DMS114 treated with DMSO at 0.1 percent for 48 hours (cell line): ENCODE measurements around the gene TANGO2.

Source experiments
- DNase-seq: peaks from one replicate; lab custom pipeline; 2025; ENCODE audit not compliant: unreplicated experiment; lab: John Stamatoyannopoulos, UW

The TANGO2 gene

GRCh38 chr22:20024650-20025397 is 3.9 kb downstream of the TANGO2 start:
- no peak for DNase-seq

GRCh38 chr22:20025401-20026203 is 4.7 kb downstream of the TANGO2 start:
- no peak for DNase-seq

- DNase-seq, result no peak
Measured at GRCh38 chr22:20026204-20026908, 5.4 kb downstream of the TANGO2 start.

GRCh38 chr22:20026996-20027601 is 6.2 kb downstream of the TANGO2 start:
- DNase-seq, result no peak

GRCh38 chr22:20027966-20028854 is 7.3 kb downstream of the TANGO2 start:
- DNase-seq, result no peak

GRCh38 chr22:20028855-20029549 is 8.1 kb downstream of the TANGO2 start:
- DNase-seq, result no peak

- no peak for DNase-seq
Measured at GRCh38 chr22:20029550-20030225, 8.8 kb downstream of the TANGO2 start.

GRCh38 chr22:20031732-20032406 is 11.0 kb downstream of the TANGO2 start:
- no peak for DNase-seq

GRCh38 chr22:20032407-20032991 is 11.6 kb downstream of the TANGO2 start:
- no peak for DNase-seq

GRCh38 chr22:20033045-20033706 is 12.3 kb downstream of the TANGO2 start:
- no peak for DNase-seq

GRCh38 chr22:20034143-20034542 is 13.2 kb downstream of the TANGO2 start:
- DNase-seq, result no peak

- DNase-seq, result no peak
Measured at GRCh38 chr22:20035375-20036083, 14.6 kb downstream of the TANGO2 start.

GRCh38 chr22:20036084-20036482 is 15.2 kb downstream of the TANGO2 start:
- no peak for DNase-seq

- no peak for DNase-seq
Measured at GRCh38 chr22:20036535-20037392, 15.9 kb downstream of the TANGO2 start.

GRCh38 chr22:20037419-20037818 is 16.5 kb downstream of the TANGO2 start:
- DNase-seq, result no peak

- DNase-seq, result no peak
Measured at GRCh38 chr22:20038574-20038973, 17.7 kb downstream of the TANGO2 start.
